Neural progenitor cell (in vitro differentiated cells): ENCODE data around the gene ARHGAP26.

Experiments used
- CTCF ChIP-seq: fragments of 200-600 bp; sonication (generic); IDR thresholded peaks from 2 replicates; pipeline ENCODE4 v1.5.1; 2017; ENCODE audit warnings: antibody characterized with exemption, mild to moderate bottlenecking
- EZH2 ChIP-seq: fragments of 200-600 bp; sonication (generic); IDR thresholded peaks from 2 replicates; pipeline ENCODE4 v1.6.1; 2017; ENCODE audit warnings: antibody characterized with exemption, mild to moderate bottlenecking, moderate library complexity

- TF ChIP-seq EZH2, result no peak
- TF ChIP-seq CTCF, result no peak
These were observed 498.2 kb downstream of the ARHGAP26 start for GRCh38 chr5:143268388-143268787.
